OCI-LY7 (cell line): ENCODE results near the gene SOAT2.

ENCODE experiments used
- CTCF ChIP-seq: fragments of 200-600 bp; sonication (generic); conservative IDR thresholded peaks from 2 replicates; pipeline ENCODE4 v1.5.1; 2014; ENCODE audit warnings: mild to moderate bottlenecking, antibody characterized with exemption, low read length, moderate library complexity, mixed read lengths
- EZH2phosphoT487 ChIP-seq: fragments of 200-600 bp; sonication (generic); IDR thresholded peaks from 2 replicates; pipeline ENCODE4 v1.6.1; 2018; ENCODE audit warnings: low read depth, borderline replicate concordance, mild to moderate bottlenecking, mixed run types, antibody characterized with exemption, low read length, moderate library complexity, mixed read lengths

GRCh38 chr12:53160000-53160399 lies 56.7 kb downstream of the SOAT2 start:
- no peak for TF ChIP-seq EZH2phosphoT487
- no peak for TF ChIP-seq CTCF
